ENCODE results near the gene TVP23A.
A peak's percentile ranks its signal among the peaks of the same experiment; 100 is the strongest.

The TVP23A gene

GRCh38 chr16:10817963-10818941, at the start of gene TVP23A:
TVP23A (minus strand) TSS chr16:10818794; CDS start chr16:10818493, 301 bp downstream.
- H3K9ac ChIP-seq (ENCODE audit: insufficient read length, low read depth), result peak within 1 kb of the TSS; percentile 64
- DNase-seq (ENCODE audit: low read depth, low spot score), result peak; percentile 5
- peak within 1 kb of the TSS; percentile 49 for H3K4me3 ChIP-seq (ENCODE audit: insufficient read length, low read depth)
- H3K27me3 ChIP-seq (ENCODE audit: insufficient read depth, insufficient read length), result peaks cover 29% of the 10 kb centered on the region
- peaks cover 3% of the 10 kb centered on the region for H3K4me1 ChIP-seq (ENCODE audit: insufficient read depth, insufficient read length)
- no peak for TF ChIP-seq YY1 (IDR thresholded peaks at IDR 0.05; ENCODE audit: insufficient read depth, insufficient read length)
- no peak for TF ChIP-seq SUZ12 (IDR thresholded peaks at IDR 0.05; ENCODE audit: extremely low read depth, insufficient read depth, insufficient read length)
- no peak for TF ChIP-seq ZNF274 (IDR thresholded peaks at IDR 0.05; ENCODE audit: low read depth, low read length)
- no peaks in the 10 kb centered on the region for H3K36me3 ChIP-seq (ENCODE audit: insufficient read depth, insufficient read length, low read length)
- no peaks in the 10 kb centered on the region for H3K9me3 ChIP-seq (ENCODE audit: insufficient read depth, low read length)

- no peak for TF ChIP-seq SUZ12 (IDR thresholded peaks at IDR 0.05; ENCODE audit: extremely low read depth, insufficient read depth, insufficient read length)
- no peak for TF ChIP-seq YY1 (IDR thresholded peaks at IDR 0.05; ENCODE audit: insufficient read depth, insufficient read length)
- no peak for TF ChIP-seq ZNF274 (IDR thresholded peaks at IDR 0.05; ENCODE audit: low read depth, low read length)
- Histone ChIP-seq H3K9ac (ENCODE audit: insufficient read length, low read depth) (no peak overlapping the region), H3K4me1 (ENCODE audit: insufficient read depth, insufficient read length) (no peaks in the 10 kb centered on the region), H3K36me3 (ENCODE audit: insufficient read depth, insufficient read length, low read length) (no peaks in the 10 kb centered on the region), H3K27me3 (ENCODE audit: insufficient read depth, insufficient read length) (no peaks in the 10 kb centered on the region), H3K4me3 (ENCODE audit: insufficient read length, low read depth) (no peak overlapping the region), H3K9me3 (ENCODE audit: insufficient read depth, low read length) (no peaks in the 10 kb centered on the region)
- no peak for DNase-seq (ENCODE audit: low read depth, low spot score)
These were observed 49.6 kb upstream of the TVP23A start for GRCh38 chr16:10868104-10868595.

- Histone ChIP-seq H3K4me1 (ENCODE audit: insufficient read depth, insufficient read length) (no peaks in the 10 kb centered on the region), H3K36me3 (ENCODE audit: insufficient read depth, insufficient read length, low read length) (no peaks in the 10 kb centered on the region), H3K4me3 (ENCODE audit: insufficient read length, low read depth) (no peak overlapping the region), H3K9ac (ENCODE audit: insufficient read length, low read depth) (no peak overlapping the region), H3K27me3 (ENCODE audit: insufficient read depth, insufficient read length) (no peaks in the 10 kb centered on the region), H3K9me3 (ENCODE audit: insufficient read depth, low read length) (no peaks in the 10 kb centered on the region)
- TF ChIP-seq SUZ12 (IDR thresholded peaks at IDR 0.05; ENCODE audit: extremely low read depth, insufficient read depth, insufficient read length), result no peak
- TF ChIP-seq YY1 (IDR thresholded peaks at IDR 0.05; ENCODE audit: insufficient read depth, insufficient read length), result no peak
- no peak for TF ChIP-seq ZNF274 (IDR thresholded peaks at IDR 0.05; ENCODE audit: low read depth, low read length)
- DNase-seq (ENCODE audit: low read depth, low spot score), result no peak
These were observed 48.6 kb upstream of the TVP23A start for GRCh38 chr16:10867199-10867598.

GRCh38 chr16:10865991-10866966, 47.7 kb upstream of the TVP23A start:
- no peak overlapping the region for H3K9ac ChIP-seq (ENCODE audit: insufficient read length, low read depth)
- H3K27me3 ChIP-seq (ENCODE audit: insufficient read depth, insufficient read length), result no peaks in the 10 kb centered on the region
- no peak overlapping the region for H3K4me3 ChIP-seq (ENCODE audit: insufficient read length, low read depth)
- H3K36me3 ChIP-seq (ENCODE audit: insufficient read depth, insufficient read length, low read length), result no peaks in the 10 kb centered on the region
- no peaks in the 10 kb centered on the region for H3K9me3 ChIP-seq (ENCODE audit: insufficient read depth, low read length)
- TF ChIP-seq SUZ12 (IDR thresholded peaks at IDR 0.05; ENCODE audit: extremely low read depth, insufficient read depth, insufficient read length) (no peak), ZNF274 (IDR thresholded peaks at IDR 0.05; ENCODE audit: low read depth, low read length) (no peak), YY1 (IDR thresholded peaks at IDR 0.05; ENCODE audit: insufficient read depth, insufficient read length) (no peak)
- no peaks in the 10 kb centered on the region for H3K4me1 ChIP-seq (ENCODE audit: insufficient read depth, insufficient read length)
- DNase-seq (ENCODE audit: low read depth, low spot score), result no peak

- TF ChIP-seq YY1 (IDR thresholded peaks at IDR 0.05; ENCODE audit: insufficient read depth, insufficient read length), result no peak
- no peak for TF ChIP-seq ZNF274 (IDR thresholded peaks at IDR 0.05; ENCODE audit: low read depth, low read length)
- TF ChIP-seq SUZ12 (IDR thresholded peaks at IDR 0.05; ENCODE audit: extremely low read depth, insufficient read depth, insufficient read length), result no peak
- Histone ChIP-seq H3K9ac (ENCODE audit: insufficient read length, low read depth) (no peak overlapping the region), H3K4me1 (ENCODE audit: insufficient read depth, insufficient read length) (no peaks in the 10 kb centered on the region), H3K36me3 (ENCODE audit: insufficient read depth, insufficient read length, low read length) (no peaks in the 10 kb centered on the region), H3K27me3 (ENCODE audit: insufficient read depth, insufficient read length) (no peaks in the 10 kb centered on the region), H3K4me3 (ENCODE audit: insufficient read length, low read depth) (no peak overlapping the region), H3K9me3 (ENCODE audit: insufficient read depth, low read length) (no peaks in the 10 kb centered on the region)
- no peak for DNase-seq (ENCODE audit: low read depth, low spot score)
These were observed 43.8 kb upstream of the TVP23A start for GRCh38 chr16:10862438-10862837.

GRCh38 chr16:10859658-10860057, 41.1 kb upstream of the TVP23A start:
- Histone ChIP-seq H3K4me1 (ENCODE audit: insufficient read depth, insufficient read length) (no peaks in the 10 kb centered on the region), H3K4me3 (ENCODE audit: insufficient read length, low read depth) (no peak overlapping the region), H3K36me3 (ENCODE audit: insufficient read depth, insufficient read length, low read length) (no peaks in the 10 kb centered on the region), H3K9ac (ENCODE audit: insufficient read length, low read depth) (no peak overlapping the region), H3K9me3 (ENCODE audit: insufficient read depth, low read length) (no peaks in the 10 kb centered on the region), H3K27me3 (ENCODE audit: insufficient read depth, insufficient read length) (no peaks in the 10 kb centered on the region)
- TF ChIP-seq YY1 (IDR thresholded peaks at IDR 0.05; ENCODE audit: insufficient read depth, insufficient read length) (no peak), SUZ12 (IDR thresholded peaks at IDR 0.05; ENCODE audit: extremely low read depth, insufficient read depth, insufficient read length) (no peak), ZNF274 (IDR thresholded peaks at IDR 0.05; ENCODE audit: low read depth, low read length) (no peak)
- DNase-seq (ENCODE audit: low read depth, low spot score), result no peak

Measured in NT2/D1 (cell line).